Activated T-helper 9 cell treated with anti-CD3 and anti-CD28 coated beads, Interleukin-2, amount 50 U/mL, for 16 hours (primary cell): ENCODE measurements around the gene ARAP3.

ENCODE experiments used
- DNase-seq: peaks from one replicate; pipeline ENCODE4 v3.0.0-alpha.2; 2020; ENCODE audit warnings: low read depth

Gene ARAP3

GRCh38 chr5:141703133-141703561 is 21.1 kb upstream of the ARAP3 start:
- no peak for DNase-seq

GRCh38 chr5:141701360-141702119 is 19.5 kb upstream of the ARAP3 start:
- DNase-seq = no peak

GRCh38 chr5:141697586-141697985 is 15.6 kb upstream of the ARAP3 start:
- no peak for DNase-seq

- DNase-seq = no peak
Observed at GRCh38 chr5:141696431-141696830, 14.4 kb upstream of the ARAP3 start.

GRCh38 chr5:141695627-141696215 is 13.7 kb upstream of the ARAP3 start:
- DNase-seq = no peak

GRCh38 chr5:141694479-141694878 is 12.4 kb upstream of the ARAP3 start:
- no peak for DNase-seq

- DNase-seq = peak; percentile 81
Observed at GRCh38 chr5:141692919-141693725, 11.1 kb upstream of the ARAP3 start.

GRCh38 chr5:141692533-141692888 is 10.5 kb upstream of the ARAP3 start:
- DNase-seq = no peak

- peak; percentile 80 for DNase-seq
Observed at GRCh38 chr5:141691867-141692532, 10.0 kb upstream of the ARAP3 start.

- no peak for DNase-seq
Observed at GRCh38 chr5:141691286-141691866, 9.3 kb upstream of the ARAP3 start.

GRCh38 chr5:141686648-141687416 is 4.8 kb upstream of the ARAP3 start:
- DNase-seq = no peak

GRCh38 chr5:141685591-141685990 is 3.6 kb upstream of the ARAP3 start:
- no peak for DNase-seq

- DNase-seq = no peak
Observed at GRCh38 chr5:141683596-141684141, 1.6 kb upstream of the ARAP3 start.

- DNase-seq = no peak
Observed at GRCh38 chr5:141681295-141681694, 735 bp downstream of the ARAP3 start.

- no peak for DNase-seq
Observed at GRCh38 chr5:141680751-141681201, 1.3 kb downstream of the ARAP3 start.

GRCh38 chr5:141680178-141680577 is 1.9 kb downstream of the ARAP3 start:
- DNase-seq = no peak

- DNase-seq = no peak
Observed at GRCh38 chr5:141677415-141677814, 4.6 kb downstream of the ARAP3 start.

- DNase-seq = no peak
Observed at GRCh38 chr5:141675672-141676071, 6.4 kb downstream of the ARAP3 start.

- DNase-seq = no peak
Observed at GRCh38 chr5:141674747-141675146, 7.3 kb downstream of the ARAP3 start.

- no peak for DNase-seq
Observed at GRCh38 chr5:141672841-141673813, 8.9 kb downstream of the ARAP3 start.
